Measurements from ENCODE around the gene TMCC3. TPM values are rescaled to one million over a fixed set of nuclear protein-coding genes. Genes with fewer than 3 reads are reported as not detected.

The TMCC3 gene
- total and polyA plus RNA-seq, 2 experiments from 2014 or later, result 1.4 to 3.6 TPM

DNA sequence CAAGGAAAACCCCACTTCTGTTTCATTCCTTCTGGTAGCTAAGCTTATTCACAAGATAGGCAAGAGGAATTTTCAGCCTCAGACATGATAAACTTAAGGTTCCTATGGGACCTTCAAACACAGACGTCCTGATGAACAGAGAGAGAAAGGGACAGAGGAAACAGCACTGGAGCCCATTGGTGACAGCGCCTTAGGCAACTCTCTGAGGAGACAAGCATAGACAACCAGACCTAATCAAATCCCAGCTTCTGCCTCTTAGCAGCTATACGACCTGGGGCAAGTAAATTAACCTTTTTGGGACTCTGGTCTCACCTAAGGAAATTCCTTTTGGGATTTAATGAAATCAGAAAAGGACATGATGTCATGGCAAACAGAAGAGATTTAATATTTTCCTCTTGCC lies 33.3 kb downstream of the TMCC3 start:
- peaks cover 2% of the 10 kb centered on the region for H3K4me1 Mint-ChIP-seq
- TF ChIP-seq, protein P1, sequence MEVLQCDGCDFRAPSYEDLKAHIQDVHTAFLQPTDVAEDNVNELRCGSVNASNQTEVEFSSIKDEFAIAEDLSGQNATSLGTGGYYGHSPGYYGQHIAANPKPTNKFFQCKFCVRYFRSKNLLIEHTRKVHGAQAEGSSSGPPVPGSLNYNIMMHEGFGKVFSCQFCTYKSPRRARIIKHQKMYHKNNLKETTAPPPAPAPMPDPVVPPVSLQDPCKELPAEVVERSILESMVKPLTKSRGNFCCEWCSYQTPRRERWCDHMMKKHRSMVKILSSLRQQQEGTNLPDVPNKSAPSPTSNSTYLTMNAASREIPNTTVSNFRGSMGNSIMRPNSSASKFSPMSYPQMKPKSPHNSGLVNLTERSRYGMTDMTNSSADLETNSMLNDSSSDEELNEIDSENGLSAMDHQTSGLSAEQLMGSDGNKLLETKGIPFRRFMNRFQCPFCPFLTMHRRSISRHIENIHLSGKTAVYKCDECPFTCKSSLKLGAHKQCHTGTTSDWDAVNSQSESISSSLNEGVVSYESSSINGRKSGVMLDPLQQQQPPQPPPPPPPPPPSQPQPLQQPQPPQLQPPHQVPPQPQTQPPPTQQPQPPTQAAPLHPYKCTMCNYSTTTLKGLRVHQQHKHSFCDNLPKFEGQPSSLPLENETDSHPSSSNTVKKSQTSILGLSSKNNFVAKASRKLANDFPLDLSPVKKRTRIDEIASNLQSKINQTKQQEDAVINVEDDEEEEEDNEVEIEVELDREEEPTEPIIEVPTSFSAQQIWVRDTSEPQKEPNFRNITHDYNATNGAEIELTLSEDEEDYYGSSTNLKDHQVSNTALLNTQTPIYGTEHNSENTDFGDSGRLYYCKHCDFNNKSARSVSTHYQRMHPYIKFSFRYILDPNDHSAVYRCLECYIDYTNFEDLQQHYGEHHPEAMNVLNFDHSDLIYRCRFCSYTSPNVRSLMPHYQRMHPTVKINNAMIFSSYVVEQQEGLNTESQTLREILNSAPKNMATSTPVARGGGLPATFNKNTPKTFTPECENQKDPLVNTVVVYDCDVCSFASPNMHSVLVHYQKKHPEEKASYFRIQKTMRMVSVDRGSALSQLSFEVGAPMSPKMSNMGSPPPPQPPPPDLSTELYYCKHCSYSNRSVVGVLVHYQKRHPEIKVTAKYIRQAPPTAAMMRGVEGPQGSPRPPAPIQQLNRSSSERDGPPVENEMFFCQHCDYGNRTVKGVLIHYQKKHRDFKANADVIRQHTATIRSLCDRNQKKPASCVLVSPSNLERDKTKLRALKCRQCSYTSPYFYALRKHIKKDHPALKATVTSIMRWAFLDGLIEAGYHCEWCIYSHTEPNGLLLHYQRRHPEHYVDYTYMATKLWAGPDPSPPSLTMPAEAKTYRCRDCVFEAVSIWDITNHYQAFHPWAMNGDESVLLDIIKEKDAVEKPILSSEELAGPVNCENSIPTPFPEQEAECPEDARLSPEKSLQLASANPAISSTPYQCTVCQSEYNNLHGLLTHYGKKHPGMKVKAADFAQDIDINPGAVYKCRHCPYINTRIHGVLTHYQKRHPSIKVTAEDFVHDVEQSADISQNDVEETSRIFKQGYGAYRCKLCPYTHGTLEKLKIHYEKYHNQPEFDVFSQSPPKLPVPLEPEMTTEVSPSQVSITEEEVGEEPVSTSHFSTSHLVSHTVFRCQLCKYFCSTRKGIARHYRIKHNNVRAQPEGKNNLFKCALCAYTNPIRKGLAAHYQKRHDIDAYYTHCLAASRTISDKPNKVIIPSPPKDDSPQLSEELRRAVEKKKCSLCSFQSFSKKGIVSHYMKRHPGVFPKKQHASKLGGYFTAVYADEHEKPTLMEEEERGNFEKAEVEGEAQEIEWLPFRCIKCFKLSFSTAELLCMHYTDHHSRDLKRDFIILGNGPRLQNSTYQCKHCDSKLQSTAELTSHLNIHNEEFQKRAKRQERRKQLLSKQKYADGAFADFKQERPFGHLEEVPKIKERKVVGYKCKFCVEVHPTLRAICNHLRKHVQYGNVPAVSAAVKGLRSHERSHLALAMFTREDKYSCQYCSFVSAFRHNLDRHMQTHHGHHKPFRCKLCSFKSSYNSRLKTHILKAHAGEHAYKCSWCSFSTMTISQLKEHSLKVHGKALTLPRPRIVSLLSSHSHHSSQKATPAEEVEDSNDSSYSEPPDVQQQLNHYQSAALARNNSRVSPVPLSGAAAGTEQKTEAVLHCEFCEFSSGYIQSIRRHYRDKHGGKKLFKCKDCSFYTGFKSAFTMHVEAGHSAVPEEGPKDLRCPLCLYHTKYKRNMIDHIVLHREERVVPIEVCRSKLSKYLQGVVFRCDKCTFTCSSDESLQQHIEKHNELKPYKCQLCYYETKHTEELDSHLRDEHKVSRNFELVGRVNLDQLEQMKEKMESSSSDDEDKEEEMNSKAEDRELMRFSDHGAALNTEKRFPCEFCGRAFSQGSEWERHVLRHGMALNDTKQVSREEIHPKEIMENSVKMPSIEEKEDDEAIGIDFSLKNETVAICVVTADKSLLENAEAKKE (CRISPR knock-in tag; IDR thresholded peaks at IDR 0.05), result no peak
- TF ChIP-seq CREB1 (CRISPR knock-in tag; IDR thresholded peaks at IDR 0.05; ENCODE audit: low read depth), result no peak
- TF ChIP-seq NANOG (IDR thresholded peaks at IDR 0.05; ENCODE audit: borderline replicate concordance), result no peak
- TF ChIP-seq EZH2 (IDR thresholded peaks at IDR 0.05; ENCODE audit: low read depth, unreplicated experiment), result no peak
- TF ChIP-seq ZNF114 (CRISPR knock-in tag; IDR thresholded peaks at IDR 0.05), result no peak
- no peak for TF ChIP-seq JUNB (IDR thresholded peaks at IDR 0.05; ENCODE audit: unreplicated experiment)
- TF ChIP-seq EZH2phosphoT487 (IDR thresholded peaks at IDR 0.05; ENCODE audit: unreplicated experiment), result no peak
- H3K79me2 ChIP-seq (replicated peaks; ENCODE audit: insufficient read depth), result no peaks in the 10 kb centered on the region

More for the DNA sequence above, 33.3 kb downstream of the TMCC3 start:
- Histone ChIP-seq H2AFZ (no peak overlapping the region), H4K20me1 (replicated peaks; ENCODE audit: insufficient read depth) (no peaks in the 10 kb centered on the region), H3K27ac (ENCODE audit: low read depth) (no peak overlapping the region), H3K4me3 (no peak overlapping the region), H3K4me1 (ENCODE audit: insufficient read depth) (peaks cover 23% of the 10 kb centered on the region), H3K36me3 (ENCODE audit: insufficient read depth) (no peaks in the 10 kb centered on the region), H3K9me2 (ENCODE audit: insufficient read depth) (no peaks in the 10 kb centered on the region; the same call in 1 of the 2 replicates), H3F3A (replicated peaks; ENCODE audit: low read depth) (no peaks in the 10 kb centered on the region), H3K4me2 (no peak overlapping the region), H3K27me3 (ENCODE audit: insufficient read depth) (no peaks in the 10 kb centered on the region)
- no peak for DNase-seq (ENCODE audit: low spot score)
- Mint-ChIP-seq H3K4me3 (no peak overlapping the region), H3K36me3 (ENCODE audit: low read depth) (no peaks in the 10 kb centered on the region), H3K27ac (no peak overlapping the region), H3K27me3 (ENCODE audit: insufficient read depth, low read depth, poor library complexity) (no peaks in the 10 kb centered on the region), H3K9me3 (no peaks in the 10 kb centered on the region; the same call in 2 of the 3 replicates)
- no peak for ATAC-seq

Measured in GM23338 (cell line).